ENCODE data around the gene TRABD2B.

DNA sequence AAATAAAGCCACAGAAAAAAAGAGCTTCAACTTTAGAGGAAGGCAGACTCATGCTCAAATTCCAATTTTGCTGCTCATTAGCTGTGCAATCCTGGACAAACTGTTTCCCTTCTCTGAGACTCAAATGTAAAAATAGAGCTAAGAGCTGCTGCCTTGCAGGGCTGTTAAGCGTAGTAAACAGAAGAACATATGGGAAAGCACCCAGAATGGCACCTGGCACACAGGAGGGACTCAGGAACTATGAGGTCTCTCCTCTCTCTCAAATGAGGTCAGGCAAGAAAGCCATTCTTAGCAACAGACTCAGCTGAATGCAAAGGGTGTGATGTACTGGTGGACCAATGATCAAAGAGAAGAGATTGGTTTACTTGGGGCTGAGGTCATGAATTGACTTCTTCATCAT lies 61.3 kb downstream of the TRABD2B start:
- TF ChIP-seq RCOR1 (IDR thresholded peaks at IDR 0.05; ENCODE audit: insufficient replicate concordance, low read length), result no peak
- TF ChIP-seq, protein P1, sequence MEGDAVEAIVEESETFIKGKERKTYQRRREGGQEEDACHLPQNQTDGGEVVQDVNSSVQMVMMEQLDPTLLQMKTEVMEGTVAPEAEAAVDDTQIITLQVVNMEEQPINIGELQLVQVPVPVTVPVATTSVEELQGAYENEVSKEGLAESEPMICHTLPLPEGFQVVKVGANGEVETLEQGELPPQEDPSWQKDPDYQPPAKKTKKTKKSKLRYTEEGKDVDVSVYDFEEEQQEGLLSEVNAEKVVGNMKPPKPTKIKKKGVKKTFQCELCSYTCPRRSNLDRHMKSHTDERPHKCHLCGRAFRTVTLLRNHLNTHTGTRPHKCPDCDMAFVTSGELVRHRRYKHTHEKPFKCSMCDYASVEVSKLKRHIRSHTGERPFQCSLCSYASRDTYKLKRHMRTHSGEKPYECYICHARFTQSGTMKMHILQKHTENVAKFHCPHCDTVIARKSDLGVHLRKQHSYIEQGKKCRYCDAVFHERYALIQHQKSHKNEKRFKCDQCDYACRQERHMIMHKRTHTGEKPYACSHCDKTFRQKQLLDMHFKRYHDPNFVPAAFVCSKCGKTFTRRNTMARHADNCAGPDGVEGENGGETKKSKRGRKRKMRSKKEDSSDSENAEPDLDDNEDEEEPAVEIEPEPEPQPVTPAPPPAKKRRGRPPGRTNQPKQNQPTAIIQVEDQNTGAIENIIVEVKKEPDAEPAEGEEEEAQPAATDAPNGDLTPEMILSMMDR (conservative IDR thresholded peaks at IDR 0.05; ENCODE audit: low read depth, low read length), result no peak
- TF ChIP-seq NFE2L2 (IDR thresholded peaks at IDR 0.05; ENCODE audit: low read depth, low read length), result no peak
